GM10266 (cell line): Measurements from ENCODE around the gene CDH1.

Experiments
- DNase-seq: peaks from one replicate; pipeline ENCODE4 v3.0.0; 2012; ENCODE audit errors: extremely low spot score
- CTCF ChIP-seq: IDR thresholded peaks from 2 replicates; pipeline ENCODE4 v1.5.1; 2012; ENCODE audit warnings: mild to moderate bottlenecking, low read depth; ENCODE audit not compliant: control insufficient read depth, insufficient read depth; ENCODE audit errors: missing control alignments

The CDH1 gene

GRCh38 chr16:68737046-68737729 is at the start of gene CDH1:
TSS of gene CDH1 (plus strand) at chr16:68737292. CDS start at chr16:68737416, 124 bp downstream.
- TF ChIP-seq CTCF, result no peak
- DNase-seq, result peak; percentile 55

- DNase-seq, result no peak
Measured at GRCh38 chr16:68689921-68690320, 47.2 kb upstream of the CDH1 start.

GRCh38 chr16:68695575-68695974 is 41.5 kb upstream of the CDH1 start:
- no peak for TF ChIP-seq CTCF

More at GRCh38 chr16:68689921-68690320, 47.2 kb upstream of the CDH1 start:
- TF ChIP-seq CTCF, result no peak

GRCh38 chr16:68696514-68696913 is 40.6 kb upstream of the CDH1 start:
- no peak for DNase-seq
- no peak for TF ChIP-seq CTCF

More at GRCh38 chr16:68695575-68695974, 41.5 kb upstream of the CDH1 start:
- no peak for DNase-seq

GRCh38 chr16:68698091-68698490 is 39.0 kb upstream of the CDH1 start:
- TF ChIP-seq CTCF, result no peak
- DNase-seq, result no peak

GRCh38 chr16:68700120-68700519 is 37.0 kb upstream of the CDH1 start:
- no peak for DNase-seq
- no peak for TF ChIP-seq CTCF

GRCh38 chr16:68700831-68701230 is 36.3 kb upstream of the CDH1 start:
- no peak for TF ChIP-seq CTCF

More at GRCh38 chr16:68700831-68701230, 36.3 kb upstream of the CDH1 start:
- DNase-seq, result no peak
